OCI-M2 (cell line): ENCODE results near the gene XIRP2.

Source experiments
- DNase-seq: peaks from one replicate; lab custom pipeline; 2025; ENCODE audit not compliant: unreplicated experiment; lab: John Stamatoyannopoulos, UW

The XIRP2 gene

GRCh38 chr2:166888180-166888579 is at the start of gene XIRP2:
Gene XIRP2, plus strand, starts transcription at chr2:166888480. Its CDS starts 15,003 bp downstream, at chr2:166903483.
- no peak for DNase-seq

GRCh38 chr2:166841152-166841551 is 47.1 kb upstream of the XIRP2 start:
- no peak for DNase-seq

- DNase-seq = no peak
Measured at GRCh38 chr2:166841679-166842078, 46.6 kb upstream of the XIRP2 start.

DNA sequence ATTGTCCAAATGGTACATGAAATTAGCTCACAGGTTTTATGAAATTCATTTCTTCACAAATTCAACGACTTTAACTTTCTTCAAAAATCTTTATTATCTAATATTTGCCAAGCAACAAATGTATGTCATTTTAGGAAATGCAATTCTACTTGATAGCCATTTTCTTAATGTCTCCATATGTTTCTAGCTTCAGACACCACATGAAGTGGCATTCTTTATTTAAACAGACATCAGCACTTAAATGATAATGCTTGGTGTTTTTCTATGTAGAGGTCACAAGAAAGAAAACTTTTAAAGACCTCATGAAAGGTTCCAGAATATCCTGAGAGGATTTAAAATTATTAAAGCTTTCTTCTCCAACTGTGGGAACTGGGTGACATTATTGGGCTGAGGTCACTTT is 44.2 kb upstream of the XIRP2 start:
- no peak for DNase-seq

- no peak for DNase-seq
Measured at GRCh38 chr2:166862468-166863132, 25.7 kb upstream of the XIRP2 start.

- DNase-seq = no peak
Measured at GRCh38 chr2:166867874-166868514, 20.3 kb upstream of the XIRP2 start.

- no peak for DNase-seq
Measured at GRCh38 chr2:166870346-166870745, 17.9 kb upstream of the XIRP2 start.

DNA sequence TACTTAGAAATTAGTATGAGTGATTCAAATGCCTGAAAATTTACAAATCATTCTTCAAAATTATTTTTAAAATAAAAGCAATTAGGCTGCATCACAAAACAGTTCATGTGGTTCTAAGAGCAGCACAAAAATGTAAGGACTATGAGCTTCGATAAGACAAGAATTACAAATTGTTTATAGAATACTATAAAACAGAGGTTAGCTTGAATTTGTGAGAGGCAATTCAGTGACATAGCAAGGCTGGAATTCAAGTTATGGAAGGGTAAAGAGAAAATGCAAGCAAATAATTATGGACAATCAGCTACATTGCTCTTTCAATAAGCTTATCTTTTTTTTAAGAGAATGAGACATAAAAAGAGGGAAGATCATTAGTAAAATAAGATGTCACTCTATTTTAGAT is 7.1 kb upstream of the XIRP2 start:
- no peak for DNase-seq

GRCh38 chr2:166882851-166883250 is 5.4 kb upstream of the XIRP2 start:
- DNase-seq = no peak

DNA sequence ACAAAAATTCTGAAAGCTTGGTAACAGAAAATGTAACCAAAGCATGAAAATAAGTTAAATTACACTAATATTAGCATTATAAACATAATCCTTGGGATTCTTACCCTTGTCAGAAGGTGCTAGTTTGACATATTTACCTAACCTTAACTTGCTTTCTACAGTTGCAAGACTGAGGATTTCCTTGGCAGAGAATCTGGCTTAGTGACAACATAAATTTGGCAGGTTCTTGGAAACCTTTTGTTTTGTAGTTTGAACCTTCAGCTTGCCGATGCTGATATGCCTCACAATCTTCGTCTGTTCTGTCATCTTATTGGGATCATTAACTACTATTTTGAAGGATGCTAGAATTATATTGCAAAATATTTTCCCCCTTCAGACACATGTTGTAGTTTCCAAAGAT is 3.4 kb downstream of the XIRP2 start:
- DNase-seq = no peak

DNA sequence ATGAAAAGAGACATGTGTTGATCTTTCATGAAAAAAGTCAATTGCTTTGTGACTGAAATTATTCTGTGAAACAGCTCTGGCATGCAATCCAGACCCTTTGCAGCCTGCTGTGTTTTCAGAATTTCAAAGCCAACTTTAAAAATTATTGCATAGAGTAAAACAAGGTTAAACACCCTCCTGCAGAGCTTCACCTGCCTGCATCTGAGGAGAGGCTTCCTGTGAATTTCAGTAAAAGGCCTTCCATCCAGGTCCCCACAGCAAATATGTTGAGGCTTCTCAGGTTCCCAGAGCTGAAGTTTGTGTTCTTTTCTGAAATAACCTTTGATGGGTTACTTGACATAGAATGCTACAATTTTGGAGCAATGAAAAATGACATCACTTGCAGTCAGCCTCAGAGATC is 4.1 kb downstream of the XIRP2 start:
- no peak for DNase-seq

DNA sequence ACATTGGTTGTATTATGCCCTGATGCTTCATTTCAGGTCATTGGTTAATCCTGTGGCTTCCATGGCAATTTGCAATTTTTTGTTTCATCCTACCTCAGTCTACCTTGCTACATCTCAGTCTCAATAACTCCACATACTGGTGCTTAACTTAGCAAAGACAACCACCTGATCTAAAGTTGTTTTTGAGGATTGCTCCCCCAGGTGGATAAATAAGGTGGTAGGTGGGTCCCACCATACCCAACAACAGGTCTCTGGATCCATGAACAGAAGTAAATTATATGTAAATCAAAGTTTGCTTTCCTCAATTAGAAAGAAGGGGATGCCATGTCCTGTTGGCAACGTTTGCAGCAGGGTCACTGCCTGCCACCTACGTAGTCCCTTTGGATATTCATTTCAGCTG is 7.0 kb downstream of the XIRP2 start:
- DNase-seq = no peak

DNA sequence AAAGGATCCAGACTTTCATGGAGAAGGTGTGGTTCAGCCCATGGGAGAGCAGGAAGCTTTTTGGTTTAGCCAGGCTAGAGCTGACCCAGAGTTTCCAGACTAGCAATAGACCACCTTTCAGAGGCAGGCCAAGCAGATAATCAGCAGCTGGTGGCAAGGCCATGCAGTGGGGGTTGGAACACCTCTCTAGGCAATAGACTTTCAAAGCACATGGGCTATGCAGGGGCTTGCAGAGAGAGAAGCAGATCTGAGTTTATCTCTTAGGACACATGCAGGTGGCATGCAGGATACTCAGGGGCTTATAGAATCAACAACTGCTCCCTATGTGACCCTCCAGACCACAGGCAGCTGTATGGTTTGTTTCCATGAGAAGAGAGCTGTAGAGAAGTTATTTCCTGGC is 9.4 kb downstream of the XIRP2 start:
- DNase-seq = no peak

GRCh38 chr2:166899676-166900075 is 11.4 kb downstream of the XIRP2 start:
- DNase-seq = no peak

DNA sequence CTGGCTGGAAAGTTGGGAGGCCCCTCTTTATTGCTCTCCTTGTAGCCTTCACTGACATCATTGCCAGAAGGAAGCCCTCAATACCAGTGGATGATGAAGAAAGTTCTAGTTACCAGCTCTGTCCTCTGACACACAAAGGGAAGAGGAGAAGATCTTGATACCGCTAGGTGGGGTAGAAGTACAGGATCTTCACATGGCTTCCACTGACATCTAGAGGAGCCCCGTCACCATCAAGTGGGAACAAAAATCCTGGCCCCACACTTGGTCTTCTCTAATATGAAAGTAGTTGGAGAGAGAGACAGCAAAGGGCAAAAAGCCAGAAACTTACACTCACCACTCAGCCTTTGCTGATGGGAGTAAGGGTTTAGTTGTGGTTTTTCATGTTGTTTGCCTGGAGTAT is 12.4 kb downstream of the XIRP2 start:
- no peak for DNase-seq

DNA sequence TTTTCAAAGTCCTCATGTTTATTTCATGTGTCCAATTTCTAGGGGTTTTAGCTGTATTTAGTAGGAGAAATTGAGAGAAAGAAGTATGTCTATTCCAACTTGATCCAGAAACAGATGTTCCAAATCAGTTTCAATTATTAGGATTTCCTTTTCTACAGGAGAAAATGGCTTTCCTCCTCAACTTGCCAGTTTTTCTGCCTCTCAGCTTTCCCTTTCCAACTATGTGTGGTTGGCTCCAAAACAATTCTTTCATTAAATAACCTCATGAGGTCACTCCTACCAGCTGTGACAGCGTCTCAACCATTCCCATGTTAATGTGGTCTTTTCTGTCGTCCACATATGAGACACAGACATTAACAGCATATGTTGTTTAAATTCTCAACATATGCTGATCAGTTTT is 13.1 kb downstream of the XIRP2 start:
- DNase-seq = no peak

DNA sequence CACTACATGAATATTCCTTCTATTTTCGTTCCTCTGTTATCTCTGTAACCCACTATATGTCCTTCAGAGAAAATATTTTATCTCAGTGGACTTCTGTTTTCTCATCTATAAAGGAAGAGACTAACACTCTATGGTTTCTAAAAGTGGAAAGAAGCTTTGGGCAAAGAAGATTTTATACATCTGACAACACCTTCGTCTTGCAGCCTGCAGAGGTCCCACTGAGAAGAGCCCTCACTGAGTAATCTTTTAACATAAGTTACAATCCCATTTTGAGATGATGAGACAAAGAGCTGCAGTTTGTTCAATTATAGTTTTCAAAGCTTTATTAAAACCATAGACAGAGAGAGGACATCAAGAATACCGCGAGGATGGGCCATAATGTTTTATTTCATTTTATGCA is 28.7 kb downstream of the XIRP2 start:
- no peak for DNase-seq

GRCh38 chr2:166917415-166917814 is 29.1 kb downstream of the XIRP2 start:
- no peak for DNase-seq

DNA sequence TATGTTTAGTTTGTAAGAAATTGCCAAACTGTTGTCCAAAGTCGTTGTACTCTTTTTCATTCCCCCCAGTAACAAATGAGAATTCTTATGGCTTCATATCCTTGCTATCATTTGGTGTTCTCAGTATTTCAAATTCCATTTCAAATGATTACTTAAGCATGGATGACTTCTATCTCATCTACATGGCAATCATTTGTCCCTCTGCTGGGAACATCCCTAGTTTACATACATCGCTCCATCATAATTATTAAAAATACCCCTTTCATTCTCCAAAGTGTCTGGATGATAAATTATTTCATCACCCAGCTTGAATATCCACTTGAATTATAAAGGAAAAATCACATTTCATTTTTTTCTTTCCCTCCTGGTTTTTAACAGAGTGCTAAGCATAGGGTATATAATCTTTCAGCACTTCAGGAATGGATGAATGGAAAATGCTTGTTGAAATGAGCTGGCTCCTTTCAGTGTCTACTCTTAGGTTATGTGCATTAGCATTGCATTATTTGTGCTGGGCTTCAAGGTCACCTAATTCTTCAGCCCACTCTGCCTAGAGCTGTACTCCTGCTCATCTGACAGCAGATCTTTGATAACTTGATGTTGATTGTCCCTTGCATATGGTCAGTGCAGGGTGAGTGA is 33.1 kb downstream of the XIRP2 start:
- no peak for DNase-seq

DNA sequence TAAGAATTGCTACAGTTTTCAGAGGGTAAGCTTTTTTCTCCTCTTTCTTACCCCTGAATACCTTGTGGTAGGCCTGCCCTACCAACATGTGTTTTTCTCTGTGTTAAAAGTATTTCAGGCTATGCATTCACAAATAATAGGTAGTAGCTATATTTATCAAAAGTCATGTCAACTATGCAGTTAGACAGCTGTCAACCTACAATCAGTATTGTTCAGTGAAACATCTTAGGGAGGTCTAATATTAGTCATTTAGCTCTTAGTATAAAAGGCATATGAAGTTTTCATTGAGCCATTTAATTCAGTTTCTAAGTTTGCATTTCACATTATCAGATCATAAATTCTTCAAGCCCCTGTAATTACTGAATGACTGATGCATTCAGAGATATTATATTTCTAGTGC is 36.7 kb downstream of the XIRP2 start:
- DNase-seq = no peak

GRCh38 chr2:166926657-166927056 is 38.4 kb downstream of the XIRP2 start:
- no peak for DNase-seq

GRCh38 chr2:166932032-166932431 is 43.8 kb downstream of the XIRP2 start:
- DNase-seq = no peak

- DNase-seq = no peak
Measured at GRCh38 chr2:166934817-166935216, 46.5 kb downstream of the XIRP2 start.
